GM12891 (cell line): ENCODE results near the gene VIPR1.

ENCODE experiments used
- POLR2A ChIP-seq: IDR thresholded peaks from 2 replicates; pipeline ENCODE4 v1.6.1; 2011; ENCODE audit warnings: low read depth, low read length, control low read depth
- POLR2AphosphoS5 ChIP-seq: IDR thresholded peaks from 2 replicates; pipeline ENCODE4 v1.6.1; 2011; ENCODE audit warnings: low read depth, low read length, control low read depth
- SPI1 ChIP-seq: IDR thresholded peaks from 2 replicates; pipeline ENCODE4 v1.6.1; 2011; ENCODE audit warnings: low read depth, low read length, control low read depth
- TAF1 ChIP-seq: IDR thresholded peaks from 2 replicates; pipeline ENCODE4 v1.6.1; 2011; ENCODE audit warnings: low read depth, low read length, control low read depth

- no peak for TF ChIP-seq POLR2A
- TF ChIP-seq TAF1, result no peak
- TF ChIP-seq POLR2AphosphoS5, result no peak
- TF ChIP-seq SPI1, result no peak
Measured at GRCh38 chr3:42489937-42490227, 12.6 kb upstream of the VIPR1 start.
